Fibroblast of the aortic adventitia (primary cell): ENCODE results near the gene NARS2. TPM values are rescaled to one million over a fixed set of nuclear protein-coding genes. Genes with fewer than 3 reads are reported as not detected.

Experiments
- DNase-seq: peaks from one replicate; pipeline ENCODE4 v3.0.0-alpha.2; 2010; ENCODE audit warnings: low read depth
- H3K4me3 ChIP-seq: 2 replicates; pipeline ENCODE4 v1.5.1; 2011; ENCODE audit warnings: low read depth, mild to moderate bottlenecking, control low read depth, low read length, moderate library complexity
- CTCF ChIP-seq: IDR thresholded peaks from 2 replicates; pipeline ENCODE4 v1.5.1; 2011; ENCODE audit warnings: mild to moderate bottlenecking, low read length, control low read depth, inconsistent platforms; ENCODE audit not compliant: insufficient read depth
- total RNA-seq: library from RNA; depleted of rRNA; stranded (reverse); fragments of >200 nt; gene quantifications from 2 replicates; pipeline ENCODE4 v1.2.3, GENCODE V29; 2012; ENCODE audit warnings: low replicate concordance

NARS2 gene
- total RNA-seq, 1 donor, result 15.1 TPM

- no peak for TF ChIP-seq CTCF
- no peak for DNase-seq
These were observed 77.4 kb downstream of the NARS2 start for GRCh38 chr11:78497293-78497692.

GRCh38 chr11:78493413-78493975 is 81.2 kb downstream of the NARS2 start:
- no peak for TF ChIP-seq CTCF
- H3K4me3 ChIP-seq, result no peak overlapping the region
- no peak for DNase-seq

More at GRCh38 chr11:78497293-78497692, 77.4 kb downstream of the NARS2 start:
- H3K4me3 ChIP-seq, result no peak overlapping the region

- TF ChIP-seq CTCF, result no peak
- H3K4me3 ChIP-seq, result no peak overlapping the region
- DNase-seq, result no peak
These were observed 81.7 kb downstream of the NARS2 start for GRCh38 chr11:78492973-78493372.

GRCh38 chr11:78489184-78489583 is 85.5 kb downstream of the NARS2 start:
- DNase-seq, result no peak
- TF ChIP-seq CTCF, result no peak
- no peak overlapping the region for H3K4me3 ChIP-seq

- no peak for DNase-seq
- TF ChIP-seq CTCF, result no peak
- no peak overlapping the region for H3K4me3 ChIP-seq
These were observed 96.1 kb downstream of the NARS2 start for GRCh38 chr11:78478536-78478935.

- no peak for TF ChIP-seq CTCF
- H3K4me3 ChIP-seq, result no peak overlapping the region
- DNase-seq, result no peak
These were observed 98.6 kb downstream of the NARS2 start for GRCh38 chr11:78476066-78476465.

GRCh38 chr11:78474451-78474850 is 100.2 kb downstream of the NARS2 start:
- no peak overlapping the region for H3K4me3 ChIP-seq
- DNase-seq, result no peak
- TF ChIP-seq CTCF, result no peak
